MM.1S (cell line): Measurements from ENCODE around the gene CACNA1I.

Experiments
- CTCF ChIP-seq: fragments of 300-600 bp; sonication (generic); IDR thresholded peaks from 2 replicates; pipeline ENCODE4 v1.5.1; 2016; ENCODE audit warnings: antibody characterized with exemption, low read length, mixed read lengths
- EZH2 ChIP-seq: fragments of 300-600 bp; sonication (generic); optimal IDR thresholded peaks from 2 replicates; pipeline ENCODE3; 2017; ENCODE audit warnings: low read depth, mild to moderate bottlenecking, antibody characterized with exemption, low read length, mixed read lengths

GRCh38 chr22:39707816-39708215 lies 137.3 kb downstream of the CACNA1I start:
- TF ChIP-seq CTCF (no peak), EZH2 (no peak)
